GM23248 (cell line): ENCODE results near the gene C11orf68.

ENCODE experiments used
- EZH2 ChIP-seq: fragments of 200-600 bp; sonication (generic); IDR thresholded peaks from 2 replicates; pipeline ENCODE4 v1.6.1; 2018; ENCODE audit warnings: antibody characterized with exemption, mild to moderate bottlenecking; ENCODE audit not compliant: insufficient read depth, poor library complexity, severe bottlenecking
- EZH2phosphoT487 ChIP-seq: fragments of 200-600 bp; sonication (generic); IDR thresholded peaks from 2 replicates; pipeline ENCODE4 v1.6.1; 2018; ENCODE audit warnings: antibody characterized with exemption, moderate library complexity, mild to moderate bottlenecking, low read depth; ENCODE audit not compliant: insufficient read depth

DNA sequence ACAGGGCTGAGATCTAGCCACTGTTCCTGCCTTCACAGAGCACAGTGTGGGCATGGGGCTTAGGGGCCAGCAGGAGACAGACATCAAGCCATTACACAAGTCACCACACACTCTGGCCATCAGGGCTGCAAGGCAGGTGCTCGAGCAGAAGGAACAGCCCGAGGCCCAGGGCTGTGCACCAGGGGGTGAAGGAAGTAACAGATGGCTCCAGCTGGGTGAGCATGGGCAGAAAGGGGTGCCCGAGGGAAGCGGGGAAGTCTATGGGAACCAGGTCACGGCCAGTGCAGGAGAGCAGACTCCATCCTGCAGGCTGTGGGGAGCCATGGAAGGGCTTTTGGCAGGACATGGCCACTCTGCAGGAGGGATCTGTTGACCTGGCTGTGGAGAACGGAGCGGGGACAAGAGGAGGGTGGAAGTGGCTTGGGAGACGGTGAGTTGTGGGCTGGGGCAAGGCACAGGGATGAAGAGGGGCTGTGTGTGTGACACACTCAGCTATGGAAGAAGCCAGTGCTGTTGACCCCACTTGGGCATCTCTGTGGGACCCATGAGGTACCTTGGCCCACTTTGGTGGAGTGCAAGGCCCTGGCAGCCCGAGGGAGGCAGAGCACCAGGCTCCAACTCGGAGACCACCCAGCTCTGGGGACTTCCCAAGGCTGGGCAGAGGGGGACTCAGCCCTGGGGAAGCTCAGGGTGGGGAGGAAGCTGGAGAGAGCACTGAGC is 3.6 kb downstream of the C11orf68 start:
- TF ChIP-seq EZH2 (no peak), EZH2phosphoT487 (no peak)
